Testis (tissue), 3 donors: ENCODE measurements around the gene ANK2. TPM values are rescaled to one million over a fixed set of nuclear protein-coding genes. Genes with fewer than 3 reads are reported as not detected.

ENCODE experiments used
- DNase-seq: peaks from one replicate; pipeline ENCODE4 v3.0.0-alpha.2; 2019
- H3K27ac ChIP-seq, 2 donors: fragments of 200-600 bp; sonication (generic); one replicate each; pipeline ENCODE4 v1.5.1; 2019
- H3K27me3 ChIP-seq: fragments of 200-600 bp; sonication (generic); one replicate; pipeline ENCODE4 v1.5.1; 2019
- H3K36me3 ChIP-seq: fragments of 200-600 bp; sonication (generic); one replicate; pipeline ENCODE4 v1.5.1; 2017; ENCODE audit warnings: low read depth; ENCODE audit errors: missing control alignments
- H3K4me1 ChIP-seq: fragments of 200-600 bp; sonication (generic); one replicate; pipeline ENCODE4 v1.5.1; 2019
- H3K4me3 ChIP-seq, 2 donors: fragments of 200-600 bp; sonication (generic); one replicate each; pipeline ENCODE4 v1.5.1; 2017 to 2019
- H3K9me3 ChIP-seq: fragments of 200-600 bp; sonication (generic); one replicate; pipeline ENCODE4 v1.5.1; 2017
- CTCF ChIP-seq, 3 experiments: fragments of 450-650 bp in 2 of 3; fragments of 200-600 bp in 1 of 3; sonication (generic) in 1 of 3; IDR thresholded peaks; one replicate each; pipeline ENCODE4 v1.5.1; 2016 to 2019; ENCODE audit warnings: antibody characterized with exemption in 3 of 3, mild to moderate bottlenecking in 2 of 3, moderate library complexity in 1 of 3
- POLR2A ChIP-seq: fragments of 450-650 bp; IDR thresholded peaks from one replicate; pipeline ENCODE4 v1.6.1; 2017; ENCODE audit warnings: antibody characterized with exemption, mild to moderate bottlenecking, moderate library complexity
- WGBS, 2 donors: methylation state at CpG; one replicate each; pipeline ENCODE4 v1.1.5; 2018; 5-methylcytosine and 5-hydroxymethylcytosine counted together
- intact Hi-C: fragments of 100-400 bp; cut with DNase I; formaldehyde crosslinking; loops from one replicate; pipeline ENCODE4 v1.15.1; 2023; ENCODE audit warnings: low total_unique reads
- polyA plus RNA-seq: library from polyadenylated mRNA; stranded (reverse); fragments of 350-450 nt; fragmentation: Illumina TruSeq; extraction: RNeasy Lipid Tissue Mini Kit (QIAGEN cat#74804); gene quantifications from one replicate; pipeline ENCODE4 v1.2.3, GENCODE V29; 2014; ENCODE audit warnings: low read depth, low replicate concordance; ENCODE audit not compliant: insufficient read depth
- total RNA-seq, 2 donors: library from RNA; depleted of rRNA; stranded (reverse); fragments of >200 nt; gene quantifications; one replicate each; pipeline ENCODE4 v1.2.3, GENCODE V29; 2016

ANK2 gene
- total and polyA plus RNA-seq, 3 donors from 2014 or later = 28.0 to 40.0 (median 28.6) TPM

- Histone ChIP-seq H3K27ac (no peak overlapping the region), H3K4me3 (no peak overlapping the region), H3K4me1 (no peaks in the 10 kb centered on the region), H3K36me3 (no peaks in the 10 kb centered on the region), H3K27me3 (no peaks in the 10 kb centered on the region), H3K9me3 (no peaks in the 10 kb centered on the region)
- intact Hi-C loops = no loop called here
- TF ChIP-seq POLR2A (no peak), CTCF (IDR thresholded peaks at IDR 0.05) (no peak)
- WGBS, 2 donors = 87 to 89% methylated on average over 3 of the region's 3 CpGs
- DNase-seq = no peak
These were observed 111.1 kb downstream of the ANK2 start for GRCh38 chr4:113160548-113160947.

- Histone ChIP-seq H3K4me1 (no peaks in the 10 kb centered on the region), H3K4me3 (no peak overlapping the region), H3K9me3 (no peaks in the 10 kb centered on the region), H3K36me3 (no peaks in the 10 kb centered on the region), H3K27ac (no peak overlapping the region), H3K27me3 (no peaks in the 10 kb centered on the region)
- 88 to 90% methylated on average over 1 of the region's 1 CpG for WGBS, 2 donors
- TF ChIP-seq POLR2A (no peak), CTCF (IDR thresholded peaks at IDR 0.05) (no peak)
- intact Hi-C loops = no loop called here
- DNase-seq = no peak
These were observed 112.6 kb downstream of the ANK2 start for GRCh38 chr4:113162089-113162488.

GRCh38 chr4:113169368-113169767, 119.9 kb downstream of the ANK2 start:
- TF ChIP-seq CTCF (IDR thresholded peaks at IDR 0.05) (no peak), POLR2A (no peak)
- Histone ChIP-seq H3K4me3 (no peak overlapping the region), H3K27me3 (no peaks in the 10 kb centered on the region), H3K4me1 (no peaks in the 10 kb centered on the region), H3K27ac (no peak overlapping the region), H3K9me3 (no peaks in the 10 kb centered on the region), H3K36me3 (no peaks in the 10 kb centered on the region)
- intact Hi-C loops = no loop called here
- WGBS, 2 donors = 70 to 80% methylated on average over 5 of the region's 5 CpGs
- DNase-seq = no peak

- Histone ChIP-seq H3K4me3 (no peak overlapping the region), H3K27ac (no peak overlapping the region), H3K9me3 (no peaks in the 10 kb centered on the region), H3K4me1 (no peaks in the 10 kb centered on the region), H3K36me3 (no peaks in the 10 kb centered on the region), H3K27me3 (no peaks in the 10 kb centered on the region)
- DNase-seq = no peak
- intact Hi-C loops = no loop called here
- WGBS, 2 donors = 85 to 86% methylated on average over 5 of the region's 5 CpGs
- TF ChIP-seq POLR2A (no peak), CTCF (IDR thresholded peaks at IDR 0.05) (no peak)
These were observed 120.8 kb downstream of the ANK2 start for GRCh38 chr4:113170115-113170804.
